Testis (tissue), 2 donors: Measurements from ENCODE around the gene ICAM3.
"Not testable (repeated sequence)": the region's sequence is repeated elsewhere in the genome, so short reads cannot be mapped to it uniquely, and the experiment has no call there.

ENCODE experiments used
- CTCF ChIP-seq, 3 experiments: fragments of 450-650 bp in 2 of 3; fragments of 200-600 bp in 1 of 3; sonication (generic) in 1 of 3; IDR thresholded peaks; one replicate each; pipeline ENCODE4 v1.5.1; 2016 to 2019; ENCODE audit warnings: antibody characterized with exemption in 3 of 3, mild to moderate bottlenecking in 2 of 3, moderate library complexity in 1 of 3
- POLR2A ChIP-seq: fragments of 450-650 bp; IDR thresholded peaks from one replicate; pipeline ENCODE4 v1.6.1; 2017; ENCODE audit warnings: antibody characterized with exemption, mild to moderate bottlenecking, moderate library complexity

- TF ChIP-seq CTCF (IDR thresholded peaks at IDR 0.05); POLR2A: not testable (repeated sequence)
Measured at GRCh38 chr19:10377140-10377640, 37.8 kb upstream of the ICAM3 start.
